Memory B cell (primary cell): ENCODE measurements around the gene DDA1.
A peak's percentile ranks its signal among the peaks of the same experiment; 100 is the strongest.
"Not testable (repeated sequence)": the region's sequence is repeated elsewhere in the genome, so short reads cannot be mapped to it uniquely, and the experiment has no call there.

Experiments used
- ATAC-seq: fragments of 150-1000 bp; cut with Tn5 transposase; 2 replicates; pipeline ENCODE4 v1.10.0; 2021; ENCODE audit warnings: low read depth, mild to moderate bottlenecking, moderate library complexity
- DNase-seq, 2 donors: peaks; one replicate each; pipeline ENCODE4 v3.0.0; 2022; ENCODE audit warnings: low spot score in 2 of 2
- H3K27ac Mint-ChIP-seq: one replicate; pipeline ENCODE4 v1.8.0; 2022; ENCODE audit warnings: mild to moderate bottlenecking, moderate library complexity, mixed read lengths
- H3K27me3 Mint-ChIP-seq: one replicate; pipeline ENCODE4 v1.8.0; 2022; ENCODE audit warnings: mixed read lengths
- H3K36me3 Mint-ChIP-seq: one replicate; pipeline ENCODE4 v1.8.0; 2022; ENCODE audit warnings: mild to moderate bottlenecking, mixed read lengths
- H3K4me1 Mint-ChIP-seq: one replicate; pipeline ENCODE4 v1.8.0; 2022; ENCODE audit warnings: mixed read lengths
- H3K4me3 Mint-ChIP-seq: one replicate; pipeline ENCODE4 v1.8.0; 2022; ENCODE audit warnings: mild to moderate bottlenecking, moderate library complexity, mixed read lengths
- H3K9me3 Mint-ChIP-seq: one replicate; pipeline ENCODE4 v1.8.0; 2022; ENCODE audit warnings: mixed read lengths

The DDA1 gene

DNA sequence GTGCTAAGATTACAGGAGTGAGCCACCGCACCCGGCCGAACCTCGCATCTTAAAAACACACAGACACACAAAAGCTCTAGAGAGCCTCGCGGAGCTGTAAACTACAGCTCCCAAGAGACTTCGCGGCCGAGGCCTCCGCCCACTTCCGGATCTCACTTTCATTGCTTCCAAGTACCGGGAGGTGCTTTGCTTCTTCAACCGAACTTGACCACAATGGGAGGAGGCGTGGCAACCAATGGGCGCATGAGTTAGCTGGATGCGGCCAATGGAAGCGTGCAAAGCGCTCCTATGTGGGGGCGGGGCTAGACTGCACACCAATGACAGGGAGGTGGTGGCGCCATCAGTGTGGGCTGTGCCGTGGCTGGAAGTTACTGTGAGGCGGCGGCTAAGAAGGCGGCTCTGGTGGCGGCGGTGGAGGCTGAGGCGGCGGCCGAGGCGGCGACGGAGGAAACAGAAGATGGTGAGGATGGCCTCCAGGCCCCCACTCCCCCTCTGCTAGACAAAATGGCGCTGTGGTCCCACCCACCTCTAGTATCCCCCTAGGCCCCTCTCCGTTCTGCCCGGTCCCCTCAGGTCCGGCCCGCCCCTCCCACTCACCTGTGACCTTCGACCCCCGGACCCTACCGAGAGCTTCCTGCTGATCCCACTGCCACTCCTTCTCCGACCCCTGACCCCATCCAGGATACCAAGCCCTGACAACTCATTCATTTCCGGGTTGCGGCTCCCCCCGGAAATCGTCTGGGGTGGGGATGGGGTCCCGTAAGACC is at the start of gene DDA1:
Gene DDA1, plus strand, starts transcription at position 366 of the 767 bp plus-strand sequence. Its CDS starts 92 bp downstream, at position 458.
- Mint-ChIP-seq H3K4me1 (peaks cover 31% of the 10 kb centered on the region), H3K27me3 (no peaks in the 10 kb centered on the region), H3K36me3 (peaks cover 11% of the 10 kb centered on the region), H3K27ac (peak within 1 kb of the TSS; percentile 83), H3K9me3 (no peaks in the 10 kb centered on the region), H3K4me3 (peak within 1 kb of the TSS; percentile 95)
- ATAC-seq (peak; percentile 73), DNase-seq (peak; percentile 81 to 97)

DNA sequence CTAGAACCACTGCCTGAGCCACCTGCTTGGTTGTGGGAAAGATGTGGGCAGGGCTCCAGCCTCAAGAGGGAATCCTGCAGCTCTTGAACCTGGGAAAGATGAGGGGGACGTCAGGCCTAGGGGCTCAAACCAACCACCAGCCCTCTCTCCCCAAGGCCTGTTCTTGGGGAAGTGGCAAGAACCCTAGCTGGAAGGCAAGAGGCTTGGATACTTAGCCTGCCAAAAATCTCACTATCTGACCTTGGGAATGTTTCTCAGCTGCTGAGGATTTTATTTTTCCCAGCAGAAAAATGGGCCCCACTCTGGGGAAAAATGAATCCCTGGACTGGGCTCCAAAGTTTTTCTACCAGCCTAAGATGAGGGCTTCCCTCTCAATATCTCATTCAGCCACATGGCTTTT is 49.4 kb upstream of the DDA1 start:
- no peaks in the 10 kb centered on the region for H3K27me3 Mint-ChIP-seq
- DNase-seq, result no peak
- no peak overlapping the region for H3K27ac Mint-ChIP-seq

DNA sequence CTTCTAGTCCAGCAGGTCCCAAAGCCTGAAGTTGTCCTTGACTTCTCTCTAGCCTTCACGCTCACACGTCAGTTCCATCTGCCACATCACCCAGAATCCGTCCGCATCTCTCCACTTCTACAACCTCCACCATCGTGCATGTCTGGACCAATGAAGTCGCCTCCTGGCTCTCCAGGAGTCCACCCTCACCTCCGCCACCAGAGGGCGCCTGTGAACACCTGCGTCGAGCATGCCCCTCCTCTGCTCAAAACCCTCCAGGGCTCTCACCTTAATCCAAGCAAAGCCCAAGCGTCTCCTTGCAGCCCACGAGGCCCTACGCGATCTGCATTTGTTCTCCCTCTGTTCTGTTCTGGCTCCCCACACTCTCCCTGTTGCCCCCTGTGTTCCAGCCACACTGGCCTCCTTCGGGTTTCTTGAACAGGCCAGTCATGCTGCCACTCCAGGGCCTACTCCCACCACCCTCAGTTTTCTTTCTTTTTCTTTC is 48.5 kb upstream of the DDA1 start:
- Mint-ChIP-seq H3K27me3 (no peaks in the 10 kb centered on the region), H3K36me3 (no peaks in the 10 kb centered on the region), H3K27ac (no peak overlapping the region), H3K4me3 (no peak overlapping the region), H3K4me1 (peaks cover 10% of the 10 kb centered on the region), H3K9me3 (no peaks in the 10 kb centered on the region)
- ATAC-seq (peak; percentile 100), DNase-seq (peak; percentile 90 to 91)

More for the DNA sequence above, 49.4 kb upstream of the DDA1 start:
- no peak for ATAC-seq
- Mint-ChIP-seq H3K9me3 (no peaks in the 10 kb centered on the region), H3K4me3 (no peak overlapping the region), H3K4me1 (peaks cover 10% of the 10 kb centered on the region), H3K36me3 (no peaks in the 10 kb centered on the region)

DNA sequence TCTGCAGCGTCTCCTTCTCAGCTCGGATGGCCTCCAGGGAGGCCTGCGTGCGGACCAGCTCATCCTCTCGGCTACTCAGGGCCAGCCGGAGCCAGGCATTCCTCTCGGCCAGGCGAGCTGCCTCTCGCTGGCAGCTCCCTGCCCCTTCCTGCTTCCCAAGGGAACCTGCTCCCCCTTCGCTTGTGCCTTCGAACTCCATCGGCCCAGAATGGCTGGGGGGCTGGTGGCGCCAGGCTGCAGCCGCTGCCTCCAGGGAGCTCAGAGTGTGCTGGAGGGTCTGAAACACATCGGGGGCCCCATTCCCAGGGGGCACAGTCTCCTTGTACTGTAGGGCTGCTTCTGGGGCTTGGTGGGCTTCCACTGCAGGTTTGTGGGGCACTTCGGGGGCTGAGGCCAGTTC is 46.8 kb upstream of the DDA1 start:
- no peak for DNase-seq
- no peak overlapping the region for H3K4me3 Mint-ChIP-seq
- H3K27ac Mint-ChIP-seq, result no peak overlapping the region
- no peak for ATAC-seq
- H3K36me3 Mint-ChIP-seq, result no peaks in the 10 kb centered on the region
- H3K4me1 Mint-ChIP-seq, result peaks cover 10% of the 10 kb centered on the region
- no peaks in the 10 kb centered on the region for H3K9me3 Mint-ChIP-seq
- H3K27me3 Mint-ChIP-seq, result no peaks in the 10 kb centered on the region

DNA sequence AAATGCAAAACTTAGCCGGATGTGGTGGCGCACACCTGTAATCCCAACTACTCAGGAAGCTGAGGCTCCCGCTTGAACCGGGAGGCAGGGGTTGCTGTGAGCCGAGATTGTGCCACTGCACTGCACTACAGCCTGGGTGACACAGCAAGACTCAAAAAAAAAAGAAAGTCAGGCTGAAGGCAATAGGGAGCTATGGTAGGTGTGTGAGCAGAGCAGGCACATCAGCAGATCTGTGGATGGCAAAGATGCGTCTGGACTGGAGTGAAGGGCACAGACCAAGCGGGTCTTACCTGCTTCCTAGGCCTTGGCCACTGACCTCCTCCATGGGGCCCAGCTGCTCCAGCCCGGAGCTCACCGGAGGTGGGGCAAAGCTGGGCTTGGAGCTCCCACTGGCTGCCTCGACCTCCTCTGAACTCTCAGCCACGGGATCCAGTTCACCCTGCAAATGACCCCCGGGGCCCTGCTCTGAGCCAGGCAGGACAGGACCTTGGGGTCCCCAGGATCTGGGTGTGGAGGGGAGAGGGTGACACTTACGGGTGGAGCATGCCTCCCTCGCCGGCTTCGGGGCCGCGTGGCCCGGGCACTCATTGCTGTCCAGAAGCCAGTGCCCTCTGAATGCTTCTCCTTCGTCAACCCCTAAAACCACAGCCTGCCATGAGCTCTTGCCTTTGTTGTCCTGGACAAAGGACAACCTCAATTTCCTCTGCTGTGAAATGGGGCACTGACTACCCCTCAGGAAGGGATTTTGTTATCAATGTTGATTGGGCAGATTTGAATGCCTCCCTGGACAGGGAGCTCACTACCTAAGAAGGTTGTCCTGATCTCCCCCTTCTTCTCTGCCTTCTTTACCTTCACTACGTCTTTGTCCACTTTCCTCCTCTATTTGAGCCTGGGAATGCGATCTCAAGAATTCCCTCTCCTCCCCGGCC is 45.4 kb upstream of the DDA1 start:
- Mint-ChIP-seq H3K27ac (no peak overlapping the region), H3K36me3 (no peaks in the 10 kb centered on the region), H3K4me3 (no peak overlapping the region), H3K27me3 (no peaks in the 10 kb centered on the region), H3K4me1 (peaks cover 12% of the 10 kb centered on the region), H3K9me3 (no peaks in the 10 kb centered on the region)
- ATAC-seq (no peak), DNase-seq (no peak)

DNA sequence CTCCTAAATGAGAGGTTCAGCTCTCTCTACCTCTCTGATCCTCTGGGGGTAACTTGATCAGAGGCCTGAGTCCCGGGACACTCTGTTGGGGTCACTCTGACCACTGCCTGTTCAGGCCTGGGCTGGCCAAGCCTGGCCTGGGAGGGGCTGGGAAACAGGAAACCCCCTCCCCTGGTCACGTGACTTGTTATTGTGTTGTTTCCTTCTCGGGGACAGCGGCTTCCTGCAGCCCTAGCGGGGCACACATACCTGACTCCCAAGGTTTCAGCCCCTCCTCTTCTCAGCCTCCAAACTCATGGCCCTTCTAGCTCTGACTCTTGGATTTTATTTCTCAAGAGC is 44.8 kb upstream of the DDA1 start, which contains the start of gene USHBP1:
Gene USHBP1, minus strand, starts transcription at position 105 of the 339 bp plus-strand sequence. CDS start 446 bp downstream, outside the sequence.
- ATAC-seq (no peak), DNase-seq (no peak)
- no peak within 1 kb of the TSS for H3K27ac Mint-ChIP-seq
- H3K9me3 Mint-ChIP-seq, result no peaks in the 10 kb centered on the region
- H3K27me3 Mint-ChIP-seq, result no peaks in the 10 kb centered on the region
- no peak within 1 kb of the TSS for H3K4me3 Mint-ChIP-seq
- H3K36me3 Mint-ChIP-seq, result no peaks in the 10 kb centered on the region
- peaks cover 12% of the 10 kb centered on the region for H3K4me1 Mint-ChIP-seq

DNA sequence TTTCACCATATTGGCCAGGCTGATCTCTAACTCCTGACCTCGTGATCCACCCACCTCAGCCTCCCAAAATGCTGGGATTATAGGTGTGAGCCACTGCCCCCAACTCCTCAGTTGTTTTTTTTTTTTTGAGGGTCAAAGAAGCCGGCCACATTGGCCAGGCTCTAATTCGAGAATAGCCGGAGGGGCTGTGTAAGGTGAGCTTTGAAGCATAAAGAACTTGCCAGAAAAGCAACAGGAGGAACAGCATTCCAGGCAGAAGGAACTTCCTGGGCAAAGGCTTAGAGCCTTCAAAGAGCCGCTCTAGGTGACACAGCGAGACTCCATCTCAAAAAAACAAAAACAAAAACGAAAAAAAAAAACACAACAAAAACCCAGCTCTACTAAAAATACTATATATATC is 43.3 kb upstream of the DDA1 start:
- ATAC-seq (no peak), DNase-seq (no peak)
- Mint-ChIP-seq H3K9me3 (no peaks in the 10 kb centered on the region), H3K27ac (no peak overlapping the region), H3K4me3 (peak overlapping the region; percentile 37), H3K4me1 (peaks cover 8% of the 10 kb centered on the region), H3K27me3 (no peaks in the 10 kb centered on the region), H3K36me3 (peaks cover 2% of the 10 kb centered on the region)

DNA sequence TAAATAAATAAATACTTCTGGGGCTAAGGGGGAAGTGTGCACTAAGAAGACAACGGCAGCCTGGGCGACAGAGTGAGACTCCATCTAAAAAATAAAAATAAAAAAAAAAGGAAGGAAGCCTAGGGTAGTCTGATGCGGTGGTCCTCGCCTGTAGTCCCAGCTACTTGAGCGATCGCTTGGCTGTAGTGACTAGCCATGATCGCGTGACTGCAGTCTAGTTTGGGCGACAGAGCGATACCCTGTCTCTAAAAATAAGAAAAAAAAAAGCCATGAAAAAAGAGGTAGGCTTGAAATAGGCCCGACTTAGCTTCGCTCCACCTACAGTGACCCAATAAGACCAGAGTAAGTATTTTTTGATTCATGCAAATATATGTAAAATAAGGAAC is 42.8 kb upstream of the DDA1 start:
- Mint-ChIP-seq H3K4me1 (peaks cover 7% of the 10 kb centered on the region), H3K4me3 (peak overlapping the region; percentile 72), H3K27ac (peak overlapping the region; percentile 66), H3K36me3 (peaks cover 6% of the 10 kb centered on the region), H3K27me3 (no peaks in the 10 kb centered on the region), H3K9me3 (no peaks in the 10 kb centered on the region)
- ATAC-seq (peak; percentile 23), DNase-seq (no peak)

DNA sequence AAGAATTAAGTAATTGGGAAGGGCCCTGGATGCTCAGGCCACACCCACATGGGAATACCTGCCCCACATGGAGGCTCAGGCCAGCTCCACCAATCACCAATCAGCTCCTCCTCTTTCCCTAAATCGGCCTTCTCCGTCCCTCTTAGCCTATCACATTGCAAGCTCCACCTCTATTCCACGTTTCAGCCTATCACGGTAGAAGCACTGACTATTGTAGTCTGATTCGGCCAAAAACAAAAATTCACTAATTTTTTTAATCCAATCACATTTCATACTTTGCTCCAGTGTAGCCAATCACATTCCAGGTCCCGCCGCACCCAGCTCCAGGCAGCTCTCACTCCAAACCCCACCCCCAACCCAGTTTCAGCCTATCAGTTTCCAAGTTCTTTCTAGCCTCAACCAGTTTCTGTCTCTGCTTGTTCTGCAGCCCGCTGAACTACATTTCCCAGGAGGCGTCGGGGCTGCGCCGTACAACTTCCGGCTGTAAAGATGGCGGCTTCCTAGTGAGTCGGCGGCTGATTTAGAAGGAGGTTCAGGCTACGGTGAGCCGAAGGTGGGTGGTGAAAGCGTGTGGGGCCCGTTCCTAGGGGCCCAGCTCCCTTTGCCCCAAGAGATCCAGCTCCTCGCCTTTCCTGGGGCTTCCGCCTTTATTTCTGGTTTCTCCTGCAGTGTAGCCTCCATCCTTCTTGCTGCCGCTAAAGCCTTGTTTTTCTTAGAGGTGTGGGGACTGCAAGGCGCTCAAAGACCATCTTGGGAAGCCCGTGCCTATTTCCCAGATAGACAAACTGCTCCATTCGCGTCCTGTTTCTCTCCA is 42.2 kb upstream of the DDA1 start, which contains the start of gene BABAM1:
Gene BABAM1, plus strand, starts transcription at position 469 of the 814 bp plus-strand sequence. CDS start 1,364 bp downstream, outside the sequence.
- Mint-ChIP-seq H3K27me3 (no peaks in the 10 kb centered on the region), H3K9me3 (no peaks in the 10 kb centered on the region), H3K36me3 (peaks cover 7% of the 10 kb centered on the region), H3K27ac (peak within 1 kb of the TSS; percentile 66), H3K4me3 (peak within 1 kb of the TSS; percentile 72), H3K4me1 (peaks cover 7% of the 10 kb centered on the region)
- peak; percentile 84 to 96 for DNase-seq
- ATAC-seq, result peak; percentile 83

DNA sequence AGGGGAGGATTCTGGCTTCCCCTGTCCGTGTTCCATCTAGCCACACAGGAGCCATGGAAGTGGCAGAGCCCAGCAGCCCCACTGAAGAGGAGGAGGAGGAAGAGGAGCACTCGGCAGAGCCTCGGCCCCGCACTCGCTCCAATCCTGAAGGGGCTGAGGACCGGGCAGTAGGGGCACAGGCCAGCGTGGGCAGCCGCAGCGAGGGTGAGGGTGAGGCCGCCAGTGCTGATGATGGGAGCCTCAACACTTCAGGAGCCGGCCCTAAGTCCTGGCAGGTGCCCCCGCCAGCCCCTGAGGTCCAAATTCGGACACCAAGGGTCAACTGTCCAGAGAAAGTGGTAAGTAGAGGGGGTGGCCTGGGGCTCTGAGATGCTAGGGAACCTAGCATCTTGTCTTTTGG is 40.6 kb upstream of the DDA1 start:
- ATAC-seq, result no peak
- H3K27ac Mint-ChIP-seq, result no peak overlapping the region

DNA sequence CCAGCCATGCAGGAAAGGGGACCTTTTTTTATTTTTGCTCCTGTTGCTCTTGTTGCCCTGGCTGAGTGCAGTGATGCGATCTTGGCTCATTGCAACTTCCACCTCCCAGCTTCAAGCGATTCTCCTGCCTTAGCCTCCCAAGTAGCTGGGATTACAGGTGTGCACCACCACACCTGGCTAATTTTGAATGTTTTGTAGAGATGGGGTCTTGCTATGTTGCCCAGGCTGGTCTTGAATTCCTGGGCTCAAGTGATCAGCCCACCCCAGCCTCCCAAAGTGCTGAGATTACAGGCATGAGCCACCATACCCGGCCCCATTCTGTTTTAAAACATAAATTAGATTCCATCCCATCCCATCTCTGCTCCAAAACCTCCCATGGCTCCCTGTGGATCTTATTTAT is 34.5 kb upstream of the DDA1 start:
- not testable (repeated sequence) for H3K4me3 Mint-ChIP-seq, H3K27ac Mint-ChIP-seq, H3K9me3 Mint-ChIP-seq, H3K27me3 Mint-ChIP-seq, ATAC-seq, H3K4me1 Mint-ChIP-seq, DNase-seq
- H3K36me3 Mint-ChIP-seq, result peaks cover 26% of the 10 kb centered on the region

More for the DNA sequence above, 40.6 kb upstream of the DDA1 start:
- H3K4me3 Mint-ChIP-seq, result peak overlapping the region; percentile 46
- H3K4me1 Mint-ChIP-seq, result peaks cover 7% of the 10 kb centered on the region
- peaks cover 8% of the 10 kb centered on the region for H3K36me3 Mint-ChIP-seq
- H3K27me3 Mint-ChIP-seq, result no peaks in the 10 kb centered on the region
- DNase-seq, result no peak
- no peaks in the 10 kb centered on the region for H3K9me3 Mint-ChIP-seq

DNA sequence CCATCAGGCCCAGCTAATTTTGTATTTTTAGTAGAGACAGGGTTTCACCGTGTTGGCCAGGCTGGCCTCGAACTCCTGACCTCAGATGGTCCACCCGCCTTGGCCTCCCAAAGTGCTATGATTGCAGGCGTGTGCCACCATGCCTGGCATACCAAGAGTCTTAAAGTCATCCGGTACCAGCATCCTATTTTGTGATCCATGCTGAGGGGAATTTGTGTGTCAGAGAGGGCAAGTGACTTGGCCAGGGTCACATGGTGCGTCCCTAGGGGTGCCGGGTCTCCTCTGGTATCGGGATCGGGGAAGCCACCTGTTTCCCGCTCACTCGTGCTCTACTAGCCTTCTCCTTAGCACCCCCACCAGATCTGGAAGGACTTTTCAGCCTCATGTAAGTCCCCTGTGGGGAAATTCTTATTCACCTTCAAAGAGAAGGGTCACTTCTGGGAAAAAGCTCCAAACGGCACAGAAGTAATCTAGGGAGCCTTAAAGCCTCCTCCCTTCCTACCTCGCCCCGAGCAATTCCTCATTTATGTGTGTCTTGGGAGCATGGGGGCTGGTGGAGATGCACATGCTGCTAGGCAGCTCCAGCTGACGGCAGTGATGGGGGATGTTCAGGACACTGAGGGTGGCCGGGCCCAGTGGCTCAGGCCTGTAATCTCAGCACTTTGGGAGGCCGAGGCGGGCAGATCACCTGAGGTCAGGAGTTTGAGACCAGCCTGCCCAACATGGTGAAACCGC is 33.8 kb upstream of the DDA1 start:
- Mint-ChIP-seq H3K4me3 (no peak overlapping the region), H3K9me3 (no peaks in the 10 kb centered on the region), H3K27ac (no peak overlapping the region), H3K4me1 (no peaks in the 10 kb centered on the region), H3K36me3 (peaks cover 24% of the 10 kb centered on the region), H3K27me3 (no peaks in the 10 kb centered on the region)
- no peak for ATAC-seq
- DNase-seq, result no peak

DNA sequence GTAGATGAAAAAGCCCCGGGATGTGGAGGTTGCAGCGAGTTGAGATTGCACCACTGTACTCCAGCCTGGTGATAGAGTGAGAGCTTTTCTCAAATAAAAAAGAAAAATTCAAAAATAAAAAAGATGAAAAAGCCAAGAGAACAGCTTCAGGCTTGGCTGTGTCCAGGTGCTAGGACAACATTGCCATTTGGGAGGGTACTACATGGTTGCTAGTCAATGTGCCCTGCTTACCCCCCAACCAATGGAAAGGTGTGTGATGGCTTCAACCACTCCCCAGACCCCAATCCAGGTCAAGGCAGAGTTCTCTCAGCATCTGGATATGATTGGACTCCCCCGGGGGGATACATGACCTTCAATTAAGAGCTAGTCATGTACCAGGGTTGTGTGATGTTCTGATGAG is 29.9 kb upstream of the DDA1 start:
- Mint-ChIP-seq H3K27me3 (no peaks in the 10 kb centered on the region), H3K36me3 (peaks cover 18% of the 10 kb centered on the region), H3K4me3 (no peak overlapping the region), H3K9me3 (no peaks in the 10 kb centered on the region), H3K27ac (no peak overlapping the region), H3K4me1 (peaks cover 8% of the 10 kb centered on the region)
- ATAC-seq (no peak), DNase-seq (no peak)
